ENCODE results near the gene SFSWAP. TPM values are rescaled to one million over a fixed set of nuclear protein-coding genes. Genes with fewer than 3 reads are reported as not detected.

SFSWAP gene
- total and polyA plus RNA-seq, 2 of the 13 experiments (the other 11 are each of a cell fraction or from before 2014, with no cell fraction given), result 17.1 to 27.7 TPM

DNA sequence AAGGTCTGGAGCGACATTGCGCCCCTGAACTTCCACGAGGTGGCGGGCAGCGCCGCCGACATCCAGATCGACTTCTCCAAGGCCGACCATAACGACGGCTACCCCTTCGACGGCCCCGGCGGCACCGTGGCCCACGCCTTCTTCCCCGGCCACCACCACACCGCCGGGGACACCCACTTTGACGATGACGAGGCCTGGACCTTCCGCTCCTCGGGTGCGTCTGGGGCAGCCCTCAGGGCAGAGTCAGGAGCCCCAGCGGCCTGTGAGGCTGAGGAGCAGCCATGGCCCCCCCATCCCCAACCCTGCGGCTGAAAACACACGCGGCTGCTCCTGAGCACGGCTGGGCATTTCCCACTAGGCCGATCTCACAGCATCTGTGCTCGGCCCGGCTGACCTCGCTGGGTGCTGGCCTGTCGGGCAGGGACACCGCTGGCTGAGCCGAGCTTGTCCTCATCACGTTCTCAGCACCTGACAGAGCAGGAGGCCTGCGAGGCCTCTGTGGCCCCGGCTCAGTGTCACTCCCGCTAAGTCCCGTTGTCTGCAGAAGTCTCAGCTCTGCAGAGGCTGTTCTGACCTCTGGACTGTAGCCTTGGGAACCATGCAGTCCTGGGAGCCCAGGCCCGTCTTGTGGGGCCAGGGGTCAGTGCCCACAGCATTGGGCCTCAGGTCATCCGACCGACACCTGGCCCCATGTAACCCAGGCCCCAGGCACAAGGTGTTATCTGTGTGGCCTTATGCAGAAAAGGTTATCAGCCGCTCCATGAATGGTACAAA, 129.9 kb downstream of the SFSWAP start (continued):
- TF ChIP-seq REXO4 (CRISPR knock-in tag; IDR thresholded peaks at IDR 0.05; ENCODE audit: borderline replicate concordance) (peak; percentile 64; the same call in 1 of the 2 replicates), ZNF737 (CRISPR knock-in tag; IDR thresholded peaks at IDR 0.05; ENCODE audit: borderline replicate concordance) (no peak), PRDM10 (CRISPR knock-in tag; IDR thresholded peaks at IDR 0.05; ENCODE audit: low read depth) (no peak), ZNF75D (CRISPR knock-in tag; IDR thresholded peaks at IDR 0.05; ENCODE audit: borderline replicate concordance) (no peak), HNF4G (IDR thresholded peaks at IDR 0.05; ENCODE audit: borderline replicate concordance, low read depth, low read length) (peak; percentile 49), HNF4G (CRISPR knock-in tag; IDR thresholded peaks at IDR 0.05; ENCODE audit: borderline replicate concordance, low read depth) (no peak), EED (CRISPR knock-in tag; IDR thresholded peaks at IDR 0.05) (no peak), MED8 (CRISPR knock-in tag; IDR thresholded peaks at IDR 0.05; ENCODE audit: insufficient replicate concordance) (no peak), ZNF281 (CRISPR knock-in tag; IDR thresholded peaks at IDR 0.05; ENCODE audit: borderline replicate concordance) (peak; percentile 31; the same call in 1 of the 2 replicates), ZNF230 (CRISPR knock-in tag; IDR thresholded peaks at IDR 0.05) (peak; percentile 84; the same call in 1 of the 2 replicates), HOXA3 (CRISPR knock-in tag; IDR thresholded peaks at IDR 0.05) (peak; percentile 52; the same call in 1 of the 2 replicates), KDM3A (CRISPR knock-in tag; IDR thresholded peaks at IDR 0.05; ENCODE audit: low read depth) (no peak), PHB2 (IDR thresholded peaks at IDR 0.05; ENCODE audit: partially characterized antibody) (no peak), ZNF337 (CRISPR knock-in tag; IDR thresholded peaks at IDR 0.05; ENCODE audit: borderline replicate concordance, low read depth) (no peak), SOX13 (IDR thresholded peaks at IDR 0.05) (no peak), SOX13 (CRISPR knock-in tag; conservative IDR thresholded peaks at IDR 0.05 in 1 of 2, IDR thresholded peaks at IDR 0.05 in 1 of 2) (no peak)
- TF ChIP-seq, protein P1, sequence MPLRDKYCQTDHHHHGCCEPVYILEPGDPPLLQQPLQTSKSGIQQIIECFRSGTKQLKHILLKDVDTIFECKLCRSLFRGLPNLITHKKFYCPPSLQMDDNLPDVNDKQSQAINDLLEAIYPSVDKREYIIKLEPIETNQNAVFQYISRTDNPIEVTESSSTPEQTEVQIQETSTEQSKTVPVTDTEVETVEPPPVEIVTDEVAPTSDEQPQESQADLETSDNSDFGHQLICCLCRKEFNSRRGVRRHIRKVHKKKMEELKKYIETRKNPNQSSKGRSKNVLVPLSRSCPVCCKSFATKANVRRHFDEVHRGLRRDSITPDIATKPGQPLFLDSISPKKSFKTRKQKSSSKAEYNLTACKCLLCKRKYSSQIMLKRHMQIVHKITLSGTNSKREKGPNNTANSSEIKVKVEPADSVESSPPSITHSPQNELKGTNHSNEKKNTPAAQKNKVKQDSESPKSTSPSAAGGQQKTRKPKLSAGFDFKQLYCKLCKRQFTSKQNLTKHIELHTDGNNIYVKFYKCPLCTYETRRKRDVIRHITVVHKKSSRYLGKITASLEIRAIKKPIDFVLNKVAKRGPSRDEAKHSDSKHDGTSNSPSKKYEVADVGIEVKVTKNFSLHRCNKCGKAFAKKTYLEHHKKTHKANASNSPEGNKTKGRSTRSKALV (CRISPR knock-in tag; IDR thresholded peaks at IDR 0.05), result peak; percentile 74; the same call in 1 of the 2 replicates
- TF ChIP-seq, protein P2, sequence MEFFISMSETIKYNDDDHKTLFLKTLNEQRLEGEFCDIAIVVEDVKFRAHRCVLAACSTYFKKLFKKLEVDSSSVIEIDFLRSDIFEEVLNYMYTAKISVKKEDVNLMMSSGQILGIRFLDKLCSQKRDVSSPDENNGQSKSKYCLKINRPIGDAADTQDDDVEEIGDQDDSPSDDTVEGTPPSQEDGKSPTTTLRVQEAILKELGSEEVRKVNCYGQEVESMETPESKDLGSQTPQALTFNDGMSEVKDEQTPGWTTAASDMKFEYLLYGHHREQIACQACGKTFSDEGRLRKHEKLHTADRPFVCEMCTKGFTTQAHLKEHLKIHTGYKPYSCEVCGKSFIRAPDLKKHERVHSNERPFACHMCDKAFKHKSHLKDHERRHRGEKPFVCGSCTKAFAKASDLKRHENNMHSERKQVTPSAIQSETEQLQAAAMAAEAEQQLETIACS (CRISPR knock-in tag; IDR thresholded peaks at IDR 0.05), result no peak
